Lower leg skin (tissue), 3 donors: ENCODE measurements around the gene PCSK6.

Experiments used
- POLR2A ChIP-seq, 2 donors: fragments of 450-650 bp; IDR thresholded peaks; one replicate each; pipeline ENCODE4 v1.6.1; 2016 to 2017; ENCODE audit warnings: antibody characterized with exemption in 2 of 2, mild to moderate bottlenecking in 1 of 2, moderate library complexity in 1 of 2
- TF ChIP-seq, protein P1 (sequence below), 3 donors: fragments of 450-650 bp; IDR thresholded peaks; one replicate each; pipeline ENCODE4 v1.5.1; 2016; ENCODE audit warnings: antibody characterized with exemption in 3 of 3, mild to moderate bottlenecking in 3 of 3, moderate library complexity in 2 of 3

DNA sequence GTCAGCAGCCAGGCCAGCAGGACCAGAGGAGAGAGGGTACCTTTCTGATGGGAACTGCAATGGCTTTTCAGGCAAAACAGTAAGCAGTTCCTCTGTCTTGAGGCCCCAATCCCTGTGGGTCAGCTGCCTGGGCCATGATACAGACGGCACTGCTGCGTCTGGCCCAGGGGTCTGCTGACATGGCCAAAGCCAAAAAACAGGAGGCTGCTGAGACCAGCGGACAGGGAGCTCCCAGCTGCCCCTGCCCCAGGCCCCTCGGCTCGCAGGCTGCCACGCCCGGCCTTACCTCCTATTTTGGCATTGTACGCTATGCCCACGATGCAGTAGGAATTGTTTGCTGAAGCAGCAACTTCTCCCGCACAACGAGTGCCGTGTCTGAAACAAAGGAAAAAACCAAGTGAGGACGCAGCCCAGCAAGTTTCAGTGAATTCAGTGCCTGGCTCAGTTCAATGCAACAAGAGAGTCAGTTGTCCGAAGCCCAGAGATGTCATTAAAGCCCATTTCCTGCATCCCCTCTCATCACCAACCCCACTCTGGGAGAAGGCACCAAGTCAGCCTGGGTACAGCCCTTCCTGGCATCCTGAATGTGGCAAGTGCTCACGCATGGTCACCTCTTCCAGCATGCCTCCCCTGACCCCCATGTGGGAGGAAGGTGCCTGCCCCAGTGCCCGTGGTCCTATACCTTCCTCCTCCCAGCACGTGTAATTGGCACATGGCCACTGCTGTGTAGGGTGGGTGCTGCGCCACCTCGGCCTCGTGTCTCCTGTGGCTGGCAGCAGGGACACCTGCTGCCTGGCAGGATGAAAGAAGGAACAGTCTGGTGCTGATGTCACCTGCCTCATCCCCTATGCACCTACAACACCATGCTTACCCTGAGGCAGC, 61.7 kb downstream of the PCSK6 start:
- no peak for TF ChIP-seq POLR2A (IDR thresholded peaks at IDR 0.05)
- TF ChIP-seq, protein P1, sequence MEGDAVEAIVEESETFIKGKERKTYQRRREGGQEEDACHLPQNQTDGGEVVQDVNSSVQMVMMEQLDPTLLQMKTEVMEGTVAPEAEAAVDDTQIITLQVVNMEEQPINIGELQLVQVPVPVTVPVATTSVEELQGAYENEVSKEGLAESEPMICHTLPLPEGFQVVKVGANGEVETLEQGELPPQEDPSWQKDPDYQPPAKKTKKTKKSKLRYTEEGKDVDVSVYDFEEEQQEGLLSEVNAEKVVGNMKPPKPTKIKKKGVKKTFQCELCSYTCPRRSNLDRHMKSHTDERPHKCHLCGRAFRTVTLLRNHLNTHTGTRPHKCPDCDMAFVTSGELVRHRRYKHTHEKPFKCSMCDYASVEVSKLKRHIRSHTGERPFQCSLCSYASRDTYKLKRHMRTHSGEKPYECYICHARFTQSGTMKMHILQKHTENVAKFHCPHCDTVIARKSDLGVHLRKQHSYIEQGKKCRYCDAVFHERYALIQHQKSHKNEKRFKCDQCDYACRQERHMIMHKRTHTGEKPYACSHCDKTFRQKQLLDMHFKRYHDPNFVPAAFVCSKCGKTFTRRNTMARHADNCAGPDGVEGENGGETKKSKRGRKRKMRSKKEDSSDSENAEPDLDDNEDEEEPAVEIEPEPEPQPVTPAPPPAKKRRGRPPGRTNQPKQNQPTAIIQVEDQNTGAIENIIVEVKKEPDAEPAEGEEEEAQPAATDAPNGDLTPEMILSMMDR (IDR thresholded peaks at IDR 0.05), result no peak
